Ascending aorta (tissue), 2 donors: ENCODE measurements around the gene NOMO2. TPM values are rescaled to one million over a fixed set of nuclear protein-coding genes. Genes with fewer than 3 reads are reported as not detected.
A peak's percentile ranks its signal among the peaks of the same experiment; 100 is the strongest.
"Not testable (repeated sequence)": the region's sequence is repeated elsewhere in the genome, so short reads cannot be mapped to it uniquely, and the experiment has no call there.

Experiments
- DNase-seq, 2 donors: peaks; one replicate each; pipeline ENCODE4 v3.0.0-alpha.2; 2019; ENCODE audit warnings: low spot score in 2 of 2
- H3K27ac ChIP-seq, 2 donors: fragments of 200-600 bp; sonication (generic); one replicate each; pipeline ENCODE4 v1.5.1; 2016 to 2017; ENCODE audit warnings: mild to moderate bottlenecking in 1 of 2
- H3K27me3 ChIP-seq: fragments of 200-600 bp; sonication (generic); one replicate; pipeline ENCODE4 v1.5.1; 2017
- H3K36me3 ChIP-seq, 2 donors: fragments of 200-600 bp; sonication (generic); one replicate each; pipeline ENCODE4 v1.5.1; 2016
- H3K4me1 ChIP-seq, 2 donors: fragments of 200-600 bp; sonication (generic); one replicate each; pipeline ENCODE4 v1.5.1; 2016 to 2017; ENCODE audit warnings: mild to moderate bottlenecking in 1 of 2
- H3K4me3 ChIP-seq, 2 donors: fragments of 200-600 bp; sonication (generic); one replicate each; pipeline ENCODE4 v1.5.1; 2016 to 2017; ENCODE audit warnings: mild to moderate bottlenecking in 1 of 2
- H3K9me3 ChIP-seq, 2 donors: fragments of 200-600 bp; sonication (generic); one replicate each; pipeline ENCODE4 v1.5.1; 2016
- CTCF ChIP-seq, 3 experiments: fragments of 200-600 bp in 2 of 3; fragments of 450-650 bp in 1 of 3; sonication (generic) in 2 of 3; IDR thresholded peaks; one replicate each; pipeline ENCODE4 v1.5.1; 2016 to 2019; ENCODE audit warnings: antibody characterized with exemption in 3 of 3, mild to moderate bottlenecking in 1 of 3, moderate library complexity in 1 of 3
- intact Hi-C: fragments of 100-400 bp; cut with DNase I; formaldehyde crosslinking; loops from one replicate; pipeline ENCODE4 v1.15.1; 2023
- total RNA-seq: library from RNA; depleted of rRNA; stranded (reverse); fragments of >200 nt; gene quantifications from one replicate; pipeline ENCODE4 v1.1.0, GENCODE V29; 2016

The NOMO2 gene
- total RNA-seq, 1 donor from 2014 or later = 110 TPM

- H3K4me1 ChIP-seq, H3K27ac ChIP-seq, DNase-seq, H3K27me3 ChIP-seq, H3K9me3 ChIP-seq, H3K36me3 ChIP-seq, intact Hi-C loops: not testable (repeated sequence)
- peak overlapping the region; percentile 21 to 79 for H3K4me3 ChIP-seq
Measured at GRCh38 chr16:18560416-18561220, 1.3 kb downstream of the NOMO2 start.

GRCh38 chr16:18553671-18554070 is 8.2 kb downstream of the NOMO2 start:
- H3K27me3 ChIP-seq, H3K27ac ChIP-seq, DNase-seq, intact Hi-C loops, H3K4me3 ChIP-seq, H3K4me1 ChIP-seq, H3K9me3 ChIP-seq, H3K36me3 ChIP-seq: not testable (repeated sequence)

GRCh38 chr16:18547382-18547781 is 14.5 kb downstream of the NOMO2 start:
- H3K4me1 ChIP-seq, H3K36me3 ChIP-seq, H3K27me3 ChIP-seq, H3K4me3 ChIP-seq, intact Hi-C loops, H3K27ac ChIP-seq, H3K9me3 ChIP-seq, DNase-seq: not testable (repeated sequence)

- H3K36me3 ChIP-seq, H3K4me3 ChIP-seq, H3K27me3 ChIP-seq, intact Hi-C loops, H3K4me1 ChIP-seq, DNase-seq, H3K9me3 ChIP-seq, H3K27ac ChIP-seq: not testable (repeated sequence)
Measured at GRCh38 chr16:18546853-18547252, 15.0 kb downstream of the NOMO2 start.

GRCh38 chr16:18544232-18545081 is 17.4 kb downstream of the NOMO2 start:
- intact Hi-C loops, DNase-seq, H3K27ac ChIP-seq: not testable (repeated sequence)

GRCh38 chr16:18541912-18542311 is 20.0 kb downstream of the NOMO2 start:
- H3K4me1 ChIP-seq, H3K27me3 ChIP-seq, H3K36me3 ChIP-seq, H3K27ac ChIP-seq, intact Hi-C loops, H3K9me3 ChIP-seq, H3K4me3 ChIP-seq, DNase-seq: not testable (repeated sequence)

More at GRCh38 chr16:18544232-18545081, 17.4 kb downstream of the NOMO2 start:
- H3K4me1 ChIP-seq, H3K27me3 ChIP-seq, H3K36me3 ChIP-seq, H3K4me3 ChIP-seq, H3K9me3 ChIP-seq: not testable (repeated sequence)

GRCh38 chr16:18537004-18537403 is 24.9 kb downstream of the NOMO2 start:
- H3K27me3 ChIP-seq, H3K27ac ChIP-seq, H3K4me1 ChIP-seq, H3K4me3 ChIP-seq, H3K9me3 ChIP-seq, DNase-seq, H3K36me3 ChIP-seq, intact Hi-C loops: not testable (repeated sequence)
- TF ChIP-seq CTCF (IDR thresholded peaks at IDR 0.05) = peak in 1 of 3 experiments; percentile 26

GRCh38 chr16:18535519-18536168 is 26.3 kb downstream of the NOMO2 start:
- DNase-seq = peak in 1 of 2 donors; percentile 63
- not testable (repeated sequence) for H3K36me3 ChIP-seq, H3K4me3 ChIP-seq

GRCh38 chr16:18534308-18534707 is 27.6 kb downstream of the NOMO2 start:
- H3K27ac ChIP-seq, H3K4me1 ChIP-seq, H3K9me3 ChIP-seq, H3K4me3 ChIP-seq, DNase-seq, H3K36me3 ChIP-seq, intact Hi-C loops, H3K27me3 ChIP-seq: not testable (repeated sequence)

More at GRCh38 chr16:18535519-18536168, 26.3 kb downstream of the NOMO2 start:
- H3K27ac ChIP-seq, H3K9me3 ChIP-seq, H3K4me1 ChIP-seq, H3K27me3 ChIP-seq, intact Hi-C loops: not testable (repeated sequence)

GRCh38 chr16:18531323-18531722 is 30.6 kb downstream of the NOMO2 start:
- intact Hi-C loops, H3K27me3 ChIP-seq, H3K27ac ChIP-seq, H3K4me1 ChIP-seq, H3K9me3 ChIP-seq, H3K36me3 ChIP-seq, DNase-seq, H3K4me3 ChIP-seq: not testable (repeated sequence)

GRCh38 chr16:18530329-18530728 is 31.6 kb downstream of the NOMO2 start:
- H3K9me3 ChIP-seq, H3K27me3 ChIP-seq, intact Hi-C loops, H3K4me1 ChIP-seq, H3K36me3 ChIP-seq, H3K4me3 ChIP-seq, H3K27ac ChIP-seq, DNase-seq: not testable (repeated sequence)

- DNase-seq, H3K36me3 ChIP-seq, H3K9me3 ChIP-seq, H3K4me3 ChIP-seq, H3K27ac ChIP-seq, H3K27me3 ChIP-seq, H3K4me1 ChIP-seq, intact Hi-C loops: not testable (repeated sequence)
Measured at GRCh38 chr16:18526547-18526946, 35.4 kb downstream of the NOMO2 start.
